Stimulated activated naive B cell treated with anti-CD40 and anti-IgM and Interleukin-4, amounts not matched to agents 10 μg/mL and 1 μg/mL and 100 μg/mL, for 72 hours (primary cell): ENCODE results near the gene ANAPC16.
"Not testable (repeated sequence)": the region's sequence is repeated elsewhere in the genome, so short reads cannot be mapped to it uniquely, and the experiment has no call there.

Source experiments
- ATAC-seq, 2 donors: fragments of 150-1000 bp; cut with Tn5 transposase; replicated peaks; 2 replicates each; pipeline ENCODE4 v1.10.0; 2021; ENCODE audit warnings: moderate library complexity in 1 of 2
- DNase-seq: peaks from one replicate; pipeline ENCODE4 v3.0.0; 2021
- H3K27ac Mint-ChIP-seq: one replicate; pipeline ENCODE4 v1.8.0; 2022; ENCODE audit warnings: mild to moderate bottlenecking, mixed read lengths
- H3K27me3 Mint-ChIP-seq, 2 donors: one replicate each; pipeline ENCODE4 v1.8.0; 2022; ENCODE audit warnings: mixed read lengths in 2 of 2
- H3K36me3 Mint-ChIP-seq, 2 donors: one replicate each; pipeline ENCODE4 v1.8.0; 2022; ENCODE audit warnings: mixed read lengths in 2 of 2, mild to moderate bottlenecking in 1 of 2
- H3K4me1 Mint-ChIP-seq, 2 donors: one replicate each; pipeline ENCODE4 v1.8.0; 2022; ENCODE audit warnings: mixed read lengths in 2 of 2, mild to moderate bottlenecking in 1 of 2
- H3K4me3 Mint-ChIP-seq, 2 donors: one replicate each; pipeline ENCODE4 v1.8.0; 2022; ENCODE audit warnings: mild to moderate bottlenecking in 2 of 2, mixed read lengths in 2 of 2, moderate library complexity in 1 of 2
- H3K9me3 Mint-ChIP-seq, 2 donors: one replicate each; pipeline ENCODE4 v1.8.0; 2022; ENCODE audit warnings: mixed read lengths in 2 of 2, mild to moderate bottlenecking in 1 of 2

Gene ANAPC16

DNA sequence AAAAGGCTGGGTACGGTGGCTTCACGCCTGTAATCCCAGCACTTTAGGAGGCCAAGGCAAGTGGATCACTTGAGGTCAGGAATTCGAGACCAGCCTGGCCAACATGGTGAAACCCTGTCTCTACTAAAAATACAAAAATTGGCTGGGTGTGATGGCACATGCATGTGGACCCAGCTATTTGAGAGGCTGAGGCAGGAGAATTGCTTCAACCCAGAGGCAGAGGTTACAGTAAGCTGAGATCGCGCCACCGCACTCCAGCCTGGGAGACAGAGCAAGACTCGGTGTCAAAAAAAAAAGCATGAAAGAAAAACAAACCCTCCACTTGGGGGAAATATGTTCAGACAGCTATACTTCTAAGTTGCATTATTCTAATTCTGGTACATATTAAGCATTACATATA, 63.8 kb downstream of the ANAPC16 start:
- H3K27me3 Mint-ChIP-seq, ATAC-seq, H3K27ac Mint-ChIP-seq, H3K4me3 Mint-ChIP-seq, H3K9me3 Mint-ChIP-seq, DNase-seq: not testable (repeated sequence)
- Mint-ChIP-seq H3K36me3 (peaks cover 16 to 25% of the 10 kb centered on the region in 2 donors), H3K4me1 (peaks cover 31 to 35% of the 10 kb centered on the region in 2 donors)

DNA sequence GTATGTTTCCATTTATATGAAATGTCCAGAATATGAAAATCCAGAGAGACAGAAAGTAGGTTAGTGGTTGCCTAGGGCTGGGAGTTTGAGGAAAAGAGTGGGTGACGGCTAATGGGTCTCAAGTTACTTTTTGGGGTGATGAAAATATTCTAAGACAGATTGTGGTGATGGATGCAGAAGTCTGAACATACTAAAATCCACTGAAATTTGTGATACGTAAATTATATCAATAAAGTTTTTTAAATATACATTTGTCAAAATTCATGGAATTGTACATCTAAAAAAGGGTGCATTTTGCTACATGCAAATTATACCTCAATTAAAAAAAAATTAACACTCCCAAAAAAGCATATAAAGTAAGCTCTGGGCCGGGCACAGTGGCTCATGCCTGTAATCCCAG, 67.3 kb downstream of the ANAPC16 start:
- Mint-ChIP-seq H3K27ac (no peak overlapping the region), H3K27me3 (no peaks in the 10 kb centered on the region), H3K36me3 (peaks cover 0 to 3% of the 10 kb centered on the region in 2 donors), H3K4me3 (peak overlapping the region in 1 of 2 donors; percentile 48), H3K4me1 (peaks cover 33 to 35% of the 10 kb centered on the region in 2 donors), H3K9me3 (no peaks in the 10 kb centered on the region)
- no peak for ATAC-seq
- no peak for DNase-seq
